HCEC 1CT (cell line): Measurements from ENCODE around the gene ZSCAN26.

Experiments used
- DNase-seq: peaks from one replicate; pipeline ENCODE4 v3.0.0-alpha.2; 2017

ZSCAN26 gene

DNA sequence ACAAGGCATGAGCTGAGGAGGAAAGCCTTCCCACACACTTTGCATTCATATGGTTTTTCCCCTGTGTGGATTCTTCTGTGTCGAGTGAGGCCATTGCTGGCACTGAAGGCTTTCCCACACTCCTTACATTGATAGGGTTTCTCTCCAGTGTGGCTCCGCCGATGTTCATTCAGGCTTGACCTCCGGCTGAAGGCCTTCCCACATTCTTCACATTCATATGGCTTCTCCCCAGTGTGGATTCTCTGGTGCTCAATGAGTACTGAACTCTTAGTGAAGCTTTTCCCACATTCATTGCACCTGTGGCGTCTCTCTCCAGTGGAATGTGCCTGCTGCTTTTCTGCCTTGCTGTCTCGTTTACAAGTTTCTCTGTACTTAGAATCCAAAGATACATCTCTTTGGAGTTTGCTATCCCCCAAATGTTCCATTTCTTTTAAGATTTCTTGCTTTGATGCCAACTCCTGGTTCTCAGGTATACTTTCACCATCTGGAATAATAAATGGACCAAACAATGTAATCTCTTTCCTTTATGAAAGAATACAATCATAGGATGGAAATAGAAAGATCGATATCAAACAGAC is 59.5 kb downstream of the ZSCAN26 start:
- DNase-seq, result no peak
